Activated CD4-positive, CD25-positive, alpha-beta regulatory T cell (primary cell): ENCODE results near the gene BRSK2.
"Not testable (repeated sequence)": the region's sequence is repeated elsewhere in the genome, so short reads cannot be mapped to it uniquely, and the experiment has no call there.

ENCODE experiments used
- DNase-seq, 4 experiments: peaks; one replicate each; lab custom pipeline; 2025; lab: John Stamatoyannopoulos, UW

BRSK2 gene

DNA sequence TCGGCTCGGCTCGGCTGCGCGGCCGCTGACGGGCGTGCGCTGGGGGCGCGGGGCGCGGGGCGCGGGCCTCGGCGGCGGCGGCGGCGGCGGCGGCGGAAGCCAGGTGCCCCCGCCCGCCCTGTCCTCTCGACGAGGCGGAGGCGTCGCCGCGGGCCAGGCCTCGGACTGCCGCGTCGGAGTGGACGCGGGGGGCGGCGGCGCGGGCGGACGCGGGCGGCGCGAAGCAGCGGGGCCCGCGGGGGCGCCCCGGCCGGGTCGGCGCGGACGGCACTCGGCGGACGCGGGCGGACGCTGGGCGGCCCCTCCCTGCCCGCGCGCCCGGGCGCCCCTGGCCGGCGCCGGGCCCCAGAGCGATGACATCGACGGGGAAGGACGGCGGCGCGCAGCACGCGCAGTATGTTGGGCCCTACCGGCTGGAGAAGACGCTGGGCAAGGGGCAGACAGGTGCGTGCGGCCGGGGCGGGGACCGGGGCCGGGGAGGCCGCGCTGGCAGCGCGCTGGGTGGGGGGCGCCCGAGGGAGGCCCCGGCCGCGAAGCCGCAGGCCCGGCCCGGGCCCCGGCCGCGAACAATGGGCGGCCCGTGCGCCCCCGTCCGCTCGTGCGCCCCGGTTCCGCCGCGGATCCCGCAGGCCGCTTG lies at the start of gene BRSK2:
Gene BRSK2 (plus strand): TSS at position 3 of the 637 bp plus-strand sequence. CDS start 351 bp downstream, at position 354.
- DNase-seq, result no peak

DNA sequence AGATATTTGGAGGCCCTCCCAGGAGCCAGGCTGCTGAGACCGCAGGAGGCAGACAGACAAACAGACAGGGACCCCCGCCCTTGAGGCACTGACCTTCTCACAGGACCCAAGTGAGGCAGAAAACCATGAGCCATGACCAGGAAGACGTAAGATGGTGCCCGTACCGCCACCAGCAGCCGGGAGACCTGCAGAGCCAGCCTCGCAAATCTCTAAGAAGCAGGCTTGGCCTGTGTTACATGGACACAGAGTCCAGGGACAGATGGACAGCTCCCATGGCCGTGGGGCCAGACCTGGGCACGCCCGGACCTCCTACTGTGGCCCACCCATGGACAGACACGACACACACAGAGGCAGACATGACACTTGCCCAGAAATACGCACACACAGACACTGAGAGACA lies 49.6 kb upstream of the BRSK2 start:
- no peak for DNase-seq

DNA sequence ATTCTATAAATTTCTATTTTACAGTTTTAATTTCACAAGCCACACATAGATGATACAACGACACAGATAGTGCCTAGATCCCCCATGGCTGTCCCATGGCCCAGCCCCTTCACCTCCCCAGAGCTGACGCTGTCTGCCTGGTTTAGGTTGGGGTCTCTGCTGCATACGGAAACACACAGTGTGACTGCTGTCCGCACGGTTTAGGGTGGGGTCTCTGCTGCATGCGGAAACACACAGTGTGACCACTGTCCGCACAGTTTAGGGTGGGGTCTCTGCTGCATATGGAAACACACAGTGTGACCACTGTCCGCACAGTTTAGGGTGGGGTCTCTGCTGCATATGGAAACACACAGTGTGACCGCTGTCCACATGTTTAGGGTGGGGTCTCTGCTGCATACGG lies 48.5 kb upstream of the BRSK2 start:
- DNase-seq, result not testable (repeated sequence)

DNA sequence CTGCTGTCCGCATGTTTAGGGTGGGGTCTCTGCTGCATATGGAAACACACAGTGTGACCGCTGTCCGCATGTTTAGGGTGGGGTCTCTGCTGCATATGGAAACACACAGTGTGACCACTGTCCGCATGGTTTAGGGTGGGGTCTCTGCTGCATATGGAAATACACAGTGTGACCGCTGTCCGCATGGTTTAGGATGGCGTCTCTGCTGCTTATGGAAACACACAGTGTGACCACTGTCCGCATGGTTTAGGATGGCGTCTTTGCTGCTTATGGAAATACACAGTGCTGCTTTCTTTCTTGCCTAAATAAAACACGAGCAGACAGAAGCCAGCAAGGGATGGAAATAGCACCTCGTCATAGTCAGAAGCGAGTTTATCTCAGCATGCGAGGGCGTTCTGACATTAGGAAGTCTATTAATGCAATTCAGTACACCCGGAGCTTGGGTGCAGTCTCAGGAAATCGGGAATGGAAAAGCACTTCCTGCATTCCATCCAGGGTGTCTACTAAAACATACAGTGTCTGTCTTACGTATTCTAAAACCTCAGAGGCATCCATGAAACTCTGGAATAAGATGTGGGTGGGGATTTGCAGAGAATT lies 47.7 kb upstream of the BRSK2 start:
- DNase-seq, result no peak

DNA sequence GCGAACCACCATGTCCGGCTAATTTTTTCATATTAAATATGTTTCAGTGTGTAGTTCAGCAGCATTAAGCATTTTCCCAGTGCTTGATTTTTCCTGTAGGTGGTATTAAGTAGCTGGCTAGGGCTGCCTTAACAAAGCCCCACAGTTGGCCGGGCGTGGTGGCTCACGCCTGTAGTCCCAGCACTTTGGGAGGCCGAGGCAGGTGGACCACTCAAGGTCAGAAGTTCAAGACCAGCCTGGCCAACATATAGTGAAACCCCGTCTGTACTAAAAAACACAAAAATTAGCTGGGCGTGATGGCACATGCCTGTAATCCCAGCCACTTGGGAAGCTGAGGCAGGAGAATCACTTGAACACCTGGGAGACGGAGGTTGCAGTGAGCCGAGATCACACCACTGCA lies 46.8 kb upstream of the BRSK2 start:
- DNase-seq, result no peak

DNA sequence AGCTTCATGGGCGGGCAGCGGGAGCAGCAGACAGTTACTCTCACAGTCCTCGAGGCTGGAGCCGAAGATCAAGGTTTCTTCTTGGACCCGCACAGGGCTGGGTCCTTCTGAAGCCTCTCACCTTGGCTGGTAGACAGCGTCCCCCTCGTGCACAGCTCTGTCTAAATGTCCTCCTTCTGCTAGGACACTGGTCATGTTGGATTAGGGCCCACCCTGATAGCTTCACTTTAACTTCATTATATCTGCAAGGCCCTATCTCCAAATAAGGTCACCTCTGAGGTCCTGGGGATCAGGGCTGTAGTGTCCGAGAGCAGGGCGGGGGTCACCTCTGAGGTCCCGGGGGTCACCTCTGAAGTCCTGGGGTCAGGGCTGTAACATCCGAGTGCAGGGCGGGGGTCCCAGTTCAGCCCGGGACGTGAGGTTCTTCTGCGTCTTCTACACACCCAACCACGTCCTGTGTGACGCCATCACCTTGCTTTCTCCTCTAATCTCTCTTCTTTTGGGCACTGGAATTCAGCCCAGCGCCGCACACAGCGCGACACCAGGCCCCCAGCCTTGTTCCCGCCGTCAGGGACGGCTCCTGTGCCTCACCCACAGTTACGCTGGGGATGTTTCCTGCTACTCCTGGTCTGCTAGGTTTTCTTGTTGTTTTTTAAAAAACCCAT lies 46.2 kb upstream of the BRSK2 start:
- DNase-seq, result no peak

DNA sequence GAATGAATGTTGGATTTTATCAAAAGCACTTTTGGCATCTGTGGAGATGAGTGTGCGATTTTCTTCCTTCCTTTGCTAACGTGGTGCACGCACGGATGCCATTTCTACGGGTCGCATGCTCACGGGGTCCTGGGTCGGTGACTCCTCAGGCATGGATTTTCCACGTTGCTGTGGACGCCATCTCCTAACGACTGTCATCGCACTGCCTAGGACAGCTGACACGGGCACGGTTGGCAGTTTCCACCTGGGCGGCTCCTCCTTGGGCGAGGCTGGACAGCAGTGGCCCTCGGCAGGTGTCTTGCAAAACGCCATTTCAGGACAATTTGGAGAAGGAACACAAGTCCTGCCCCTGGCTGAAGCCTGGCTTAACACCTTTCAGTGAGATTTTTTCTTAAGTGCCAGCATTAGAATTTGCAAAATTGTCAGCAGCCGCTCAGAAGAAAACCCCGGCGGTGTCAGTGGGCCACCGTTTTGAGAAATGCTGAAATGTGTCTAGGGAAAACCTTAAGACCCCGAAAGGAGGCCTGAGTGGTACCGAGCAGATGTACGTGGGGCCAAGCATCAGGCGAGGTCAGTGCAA lies 45.6 kb upstream of the BRSK2 start:
- DNase-seq, result no peak

DNA sequence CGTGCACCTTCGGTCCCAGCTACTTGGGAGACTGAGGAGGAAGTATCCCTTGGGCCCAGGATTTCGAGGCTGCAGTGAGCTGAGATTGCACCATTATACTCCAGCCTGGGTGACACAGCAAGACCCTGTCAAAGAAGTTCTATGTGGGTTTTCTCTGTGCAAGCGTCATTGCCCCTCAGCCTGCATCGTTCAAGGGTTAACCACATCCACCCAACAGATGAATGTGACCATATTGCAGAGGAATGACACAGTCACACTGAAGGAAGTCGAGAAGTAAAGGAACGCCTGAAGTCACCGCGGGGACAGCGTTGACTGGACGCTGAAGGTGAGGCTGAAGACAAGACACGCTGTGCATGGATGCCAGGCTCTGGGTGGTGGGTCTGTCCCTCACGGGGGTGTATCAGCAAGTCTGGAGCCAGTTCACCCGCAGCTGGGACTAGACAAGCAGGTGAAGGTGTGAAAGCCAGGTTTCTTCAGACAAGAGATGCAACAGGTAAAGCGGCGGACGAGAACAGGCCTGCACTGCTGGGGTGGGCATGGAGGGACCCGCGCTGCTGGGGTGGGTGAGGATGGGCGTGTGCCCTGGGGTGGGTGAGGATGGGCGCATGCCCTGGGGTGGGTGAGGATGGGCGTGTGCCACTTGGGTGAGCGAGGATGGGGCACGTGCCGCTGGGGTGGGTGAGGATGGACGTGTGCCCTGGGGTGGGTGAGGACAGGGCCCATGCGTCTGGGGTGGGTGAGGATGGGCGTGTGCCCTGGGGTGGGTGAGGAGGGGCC lies 43.8 kb upstream of the BRSK2 start:
- DNase-seq, result no peak

DNA sequence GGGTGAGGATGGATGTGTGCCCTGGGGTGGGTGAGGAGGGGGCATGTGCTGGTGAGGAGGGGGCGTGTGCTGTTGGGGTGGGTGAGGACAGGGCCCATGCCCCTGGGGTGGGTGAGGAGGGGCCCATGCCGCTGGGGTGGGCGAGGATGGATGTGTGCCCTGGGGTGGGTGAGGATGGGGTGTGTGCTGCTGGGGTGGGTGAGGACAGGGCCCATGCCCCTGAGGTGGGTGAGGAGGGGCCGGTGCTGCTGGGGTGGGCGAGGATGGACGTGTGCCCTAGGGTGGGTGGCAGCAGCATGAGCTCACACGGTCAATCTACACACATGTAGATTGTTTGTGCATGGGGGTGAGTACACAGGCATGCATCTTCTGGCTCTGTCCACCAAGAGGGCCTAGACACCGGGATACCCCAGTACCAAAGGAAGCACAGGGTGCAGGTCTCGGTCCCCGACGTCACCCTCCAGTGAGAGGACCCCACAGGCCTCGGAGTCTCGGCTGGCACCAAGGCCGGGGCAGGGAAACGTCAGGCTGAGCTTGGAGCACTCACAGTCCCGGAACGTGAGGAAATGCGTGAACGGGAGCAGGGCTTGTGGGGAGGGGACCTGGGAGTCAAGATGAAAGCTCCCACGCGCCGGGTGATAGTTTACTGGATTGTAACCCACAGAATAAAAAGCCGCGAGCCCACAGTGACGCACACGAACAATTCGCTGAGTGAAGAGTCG lies 42.9 kb upstream of the BRSK2 start:
- no peak for DNase-seq

DNA sequence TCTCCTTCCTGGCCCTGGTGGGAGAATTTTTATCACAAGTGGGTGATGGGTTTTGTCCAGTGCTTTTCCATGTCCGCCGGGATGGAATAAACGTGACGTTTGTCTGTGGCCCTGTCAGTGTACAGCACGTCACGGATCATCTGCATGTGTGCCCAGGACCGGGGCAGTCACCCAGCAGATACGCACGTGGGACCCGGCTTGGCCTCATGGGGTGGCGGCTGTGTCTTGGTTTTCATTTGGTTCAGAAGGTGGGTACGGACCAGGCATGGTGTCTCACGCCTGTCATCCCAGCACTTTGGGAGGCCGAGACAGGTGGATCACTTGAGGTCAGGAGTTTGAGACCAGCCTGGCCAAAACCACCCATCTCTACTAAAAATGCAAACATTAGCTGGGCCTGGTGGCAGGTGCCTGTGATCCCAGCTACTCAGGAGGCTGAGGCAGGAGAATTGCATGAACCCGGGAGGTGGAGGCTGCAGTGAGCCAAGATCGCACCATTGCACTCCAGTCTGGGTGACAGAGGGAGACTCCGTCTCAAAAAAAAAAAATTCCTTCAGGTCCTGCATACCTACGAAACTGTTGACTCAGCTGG lies 42.2 kb upstream of the BRSK2 start:
- DNase-seq, result not testable (repeated sequence)

DNA sequence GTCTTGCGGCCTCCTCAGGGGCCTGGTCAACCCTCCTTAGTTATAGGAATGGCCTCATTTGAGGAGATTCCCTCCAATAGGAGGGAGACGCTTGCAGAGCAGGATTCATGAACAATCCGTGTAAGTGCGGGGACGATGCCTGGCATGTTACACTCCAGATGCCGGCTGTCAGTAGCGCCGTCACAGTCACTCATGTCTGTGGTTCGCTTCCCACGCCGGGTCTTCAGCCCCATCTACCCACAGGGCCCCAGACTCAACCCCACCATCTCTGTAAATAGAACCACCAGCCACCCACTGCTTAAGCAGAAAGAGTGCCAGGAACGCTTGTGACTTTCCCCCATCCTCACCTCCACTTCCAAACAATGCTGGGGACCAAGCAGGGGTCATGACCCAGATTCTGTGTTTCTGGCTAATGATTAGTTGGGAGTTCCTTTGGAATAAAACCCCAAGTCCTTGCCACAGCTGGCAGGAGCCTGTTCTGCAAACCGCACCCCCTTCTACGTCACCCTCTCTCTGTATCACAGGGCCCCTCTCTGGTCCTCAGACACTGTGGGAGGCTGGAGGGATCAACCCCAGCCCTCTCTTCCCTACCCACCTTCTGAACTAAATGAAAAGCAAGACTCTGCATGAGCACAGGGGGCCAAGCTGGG lies 41.5 kb upstream of the BRSK2 start:
- no peak for DNase-seq

DNA sequence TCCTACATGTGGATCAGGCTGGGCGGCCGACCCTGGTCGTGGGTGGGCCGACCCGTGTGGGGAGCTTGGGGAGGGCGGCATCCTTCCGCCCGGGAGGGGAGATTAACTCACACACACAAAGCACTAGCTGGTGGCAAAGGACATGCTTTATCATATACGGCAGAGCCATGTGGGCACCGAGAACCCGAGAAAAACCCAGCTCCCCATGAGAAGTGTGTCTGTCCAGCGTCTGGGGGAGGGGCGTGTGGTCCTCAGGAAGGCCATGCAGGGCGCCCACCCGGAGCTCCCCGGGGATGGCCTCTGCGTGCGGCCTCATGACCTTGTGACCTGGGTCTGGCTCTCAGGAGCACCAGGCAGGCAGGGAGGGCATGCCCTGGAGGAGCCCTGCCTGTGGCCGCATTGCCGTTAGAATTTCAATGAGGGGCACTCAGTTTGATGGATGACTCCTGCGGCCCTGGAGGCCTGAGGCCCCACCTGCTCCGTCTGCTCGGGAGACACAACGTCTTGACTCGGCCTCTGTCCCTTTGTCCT lies 40.9 kb upstream of the BRSK2 start:
- DNase-seq, result no peak

DNA sequence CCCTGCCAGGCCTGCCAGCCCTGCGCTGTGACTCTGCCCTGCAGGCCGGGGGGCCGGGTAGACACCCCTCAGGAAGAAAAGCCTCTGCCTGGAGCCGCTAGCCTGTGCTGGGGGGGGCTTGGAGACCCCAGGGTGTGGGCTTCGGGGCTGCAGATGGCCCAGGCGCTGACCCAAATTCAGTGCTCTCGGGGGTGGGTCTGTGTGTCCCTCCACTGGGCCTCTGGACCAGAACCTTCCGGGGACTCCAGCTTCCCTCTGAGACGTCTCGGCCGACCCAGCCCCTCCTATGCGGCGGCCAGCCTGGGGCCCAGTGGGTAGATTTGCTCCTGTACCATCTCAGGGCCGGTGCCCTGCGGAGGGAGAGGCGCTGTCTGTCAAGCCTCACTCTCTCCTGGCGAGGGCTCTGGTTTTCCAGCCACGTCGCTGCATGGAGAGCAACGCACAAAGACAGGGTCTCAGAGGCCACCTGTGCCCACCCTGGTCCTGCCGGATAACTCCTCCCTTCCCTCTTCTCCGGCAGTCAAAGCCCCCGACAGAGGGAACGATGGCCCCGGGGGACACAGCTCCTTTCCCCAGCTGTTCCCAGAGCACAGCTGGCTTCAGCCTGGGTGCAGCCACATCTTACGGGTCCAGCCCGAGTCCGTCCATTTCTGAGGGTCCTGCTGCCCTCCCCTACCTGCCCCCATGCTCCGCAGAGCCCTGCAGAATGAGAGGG lies 40.2 kb upstream of the BRSK2 start:
- DNase-seq, result no peak

DNA sequence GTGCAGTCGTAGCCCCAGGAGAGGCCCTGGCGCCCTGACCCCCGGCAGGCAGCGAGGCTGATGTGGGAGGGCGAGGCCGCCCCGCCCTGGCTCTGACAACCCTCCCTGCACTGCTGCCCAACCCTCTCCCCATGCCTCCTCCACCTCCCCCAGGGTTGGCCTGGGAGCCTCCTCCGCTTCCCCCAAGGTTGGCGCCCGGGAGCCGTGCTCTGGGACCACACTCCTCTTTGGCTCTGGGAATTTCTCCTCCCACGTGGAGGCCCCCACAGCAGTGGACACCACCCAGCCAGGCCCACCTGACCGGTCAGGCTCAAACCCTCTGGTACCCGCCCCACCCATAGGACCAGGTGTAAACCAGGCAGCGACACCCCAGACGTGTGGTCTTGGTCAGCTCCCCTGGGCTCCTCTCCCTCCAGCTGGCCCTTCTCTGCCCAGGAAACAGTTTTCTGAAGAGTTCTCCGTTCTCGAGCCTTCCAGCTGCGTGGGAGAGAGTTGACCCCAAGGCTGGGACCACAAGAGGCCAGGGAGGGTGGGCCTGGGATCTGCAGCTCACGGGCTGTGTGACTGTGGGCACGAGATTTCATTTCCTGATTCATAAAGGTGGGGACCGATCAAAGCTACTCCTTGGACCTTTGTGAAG lies 39.5 kb upstream of the BRSK2 start:
- no peak for DNase-seq

DNA sequence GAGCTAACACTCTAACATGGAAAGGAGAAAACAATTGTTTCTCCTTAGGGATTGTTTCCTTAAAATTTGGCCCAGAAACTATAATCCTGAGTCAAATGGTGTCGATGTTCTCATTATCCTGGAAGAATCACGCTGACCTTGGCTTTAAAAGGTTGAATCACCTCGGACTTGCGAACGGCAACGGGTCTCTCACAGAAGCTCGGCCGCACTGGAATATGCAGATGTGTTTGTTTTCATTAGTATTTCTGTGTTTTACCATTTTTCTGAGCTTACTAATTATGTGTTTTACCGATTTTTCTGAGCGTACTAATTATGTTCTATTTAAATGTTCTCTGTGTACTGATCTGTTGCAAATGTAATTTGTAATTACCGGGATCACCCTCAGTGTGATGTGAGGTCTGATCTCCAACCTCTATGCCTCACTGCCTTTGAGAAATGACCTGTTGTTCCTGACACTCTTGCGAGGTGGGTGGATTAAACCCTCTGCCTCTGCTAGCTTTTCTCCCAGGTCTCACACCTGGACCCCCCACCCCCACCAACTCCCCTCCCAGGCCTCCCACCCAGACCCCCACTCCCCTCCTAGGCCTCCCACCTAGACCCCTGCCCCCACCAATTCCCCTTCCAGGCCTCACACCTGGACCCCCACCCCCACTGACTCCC lies 38.3 kb upstream of the BRSK2 start:
- no peak for DNase-seq

DNA sequence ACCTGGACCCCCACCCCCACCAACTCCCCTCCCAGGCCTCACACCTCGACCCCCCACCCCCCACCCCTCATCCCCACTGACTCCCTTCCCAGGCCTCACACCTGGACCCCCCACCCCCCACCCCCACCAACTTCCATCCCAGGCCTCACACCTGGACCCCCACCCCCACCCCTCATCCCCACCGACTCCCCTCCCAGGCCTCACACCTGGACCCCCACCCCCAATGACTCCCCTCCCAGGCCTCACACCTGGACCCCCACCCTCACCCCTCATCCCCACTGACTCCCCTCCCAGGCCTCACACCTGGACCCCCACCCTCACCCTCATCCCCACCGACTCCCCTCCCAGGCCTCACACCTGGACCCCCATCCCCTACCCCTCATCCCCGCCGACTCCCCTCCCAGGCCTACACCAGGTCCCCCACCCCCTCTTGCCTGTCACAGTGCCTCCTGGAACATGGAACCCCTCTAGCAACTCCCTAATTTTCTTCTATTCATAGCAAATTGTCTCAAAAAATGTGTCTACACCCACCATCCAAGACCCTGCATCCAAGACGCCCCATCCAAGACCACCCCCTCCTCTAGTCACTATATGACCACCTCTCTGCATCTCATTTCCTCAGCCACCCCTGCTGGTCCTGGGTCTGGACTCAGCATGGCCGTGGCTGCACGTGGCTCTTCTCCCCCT lies 36.9 kb upstream of the BRSK2 start:
- DNase-seq, result no peak

DNA sequence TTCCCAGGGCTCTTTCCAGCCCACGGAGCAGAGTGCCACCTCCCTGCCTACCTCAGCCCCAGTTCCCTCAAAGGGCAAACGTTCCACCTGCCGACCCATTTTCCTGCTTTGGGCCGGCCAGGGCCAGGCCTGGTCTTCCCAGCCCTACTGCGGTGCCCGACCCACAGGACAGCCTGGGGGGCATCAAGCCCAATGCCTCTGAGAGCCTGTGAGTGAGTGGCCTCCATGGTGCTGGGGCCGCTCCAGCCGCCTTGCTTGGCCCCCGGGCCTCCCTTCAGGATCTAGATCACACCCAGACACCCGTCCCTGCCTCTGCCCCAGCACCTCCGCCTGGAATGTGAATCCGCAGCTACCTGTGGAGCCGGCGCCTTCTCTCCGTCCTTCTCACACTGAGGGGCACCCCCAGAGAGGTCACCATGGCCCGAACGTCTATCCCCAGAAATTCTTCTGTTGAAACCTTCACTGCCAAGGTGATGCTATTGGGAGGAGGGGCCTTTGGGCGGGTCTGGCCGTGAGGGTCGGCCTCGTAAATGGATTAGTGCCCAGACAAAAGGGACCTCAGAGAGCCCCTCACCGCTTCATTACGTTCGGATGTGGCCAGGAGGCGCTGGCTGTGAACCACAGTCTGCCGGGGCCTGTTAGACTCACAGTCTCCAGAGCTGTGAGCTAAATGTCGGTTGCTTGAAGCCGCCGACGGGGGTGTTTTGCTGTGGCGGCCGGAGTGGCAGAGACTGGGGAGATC lies 36.2 kb upstream of the BRSK2 start:
- no peak for DNase-seq
